Retinal pigment epithelial cell (primary cell): ENCODE data around the gene S100A10.

ENCODE experiments used
- DNase-seq: peaks from one replicate; pipeline ENCODE4 v3.0.0-alpha.2; 2010; ENCODE audit warnings: low read depth
- H3K4me3 ChIP-seq: 2 replicates; pipeline ENCODE4 v1.5.1; 2011; ENCODE audit warnings: mild to moderate bottlenecking, low read length, control low read depth, moderate library complexity
- TF ChIP-seq, protein P1 (sequence below): conservative IDR thresholded peaks from 2 replicates; pipeline ENCODE4 v1.5.1; 2011; ENCODE audit warnings: low read depth, low read length, control low read depth, inconsistent platforms

The S100A10 gene

GRCh38 chr1:151936653-151937052 is 57.0 kb downstream of the S100A10 start:
- no peak overlapping the region for H3K4me3 ChIP-seq
- TF ChIP-seq, protein P1, sequence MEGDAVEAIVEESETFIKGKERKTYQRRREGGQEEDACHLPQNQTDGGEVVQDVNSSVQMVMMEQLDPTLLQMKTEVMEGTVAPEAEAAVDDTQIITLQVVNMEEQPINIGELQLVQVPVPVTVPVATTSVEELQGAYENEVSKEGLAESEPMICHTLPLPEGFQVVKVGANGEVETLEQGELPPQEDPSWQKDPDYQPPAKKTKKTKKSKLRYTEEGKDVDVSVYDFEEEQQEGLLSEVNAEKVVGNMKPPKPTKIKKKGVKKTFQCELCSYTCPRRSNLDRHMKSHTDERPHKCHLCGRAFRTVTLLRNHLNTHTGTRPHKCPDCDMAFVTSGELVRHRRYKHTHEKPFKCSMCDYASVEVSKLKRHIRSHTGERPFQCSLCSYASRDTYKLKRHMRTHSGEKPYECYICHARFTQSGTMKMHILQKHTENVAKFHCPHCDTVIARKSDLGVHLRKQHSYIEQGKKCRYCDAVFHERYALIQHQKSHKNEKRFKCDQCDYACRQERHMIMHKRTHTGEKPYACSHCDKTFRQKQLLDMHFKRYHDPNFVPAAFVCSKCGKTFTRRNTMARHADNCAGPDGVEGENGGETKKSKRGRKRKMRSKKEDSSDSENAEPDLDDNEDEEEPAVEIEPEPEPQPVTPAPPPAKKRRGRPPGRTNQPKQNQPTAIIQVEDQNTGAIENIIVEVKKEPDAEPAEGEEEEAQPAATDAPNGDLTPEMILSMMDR = no peak
- DNase-seq = no peak

- TF ChIP-seq, protein P1 = no peak
- H3K4me3 ChIP-seq = no peak overlapping the region
- no peak for DNase-seq
These were observed 57.6 kb downstream of the S100A10 start for GRCh38 chr1:151935894-151936602.

- TF ChIP-seq, protein P1 = no peak
- peak; percentile 43 for DNase-seq
- H3K4me3 ChIP-seq = no peak overlapping the region
These were observed 58.5 kb downstream of the S100A10 start for GRCh38 chr1:151935154-151935553.

GRCh38 chr1:151934048-151934493 is 59.6 kb downstream of the S100A10 start:
- H3K4me3 ChIP-seq = no peak overlapping the region
- DNase-seq = no peak

More at GRCh38 chr1:151934048-151934493, 59.6 kb downstream of the S100A10 start:
- TF ChIP-seq, protein P1 = peak; percentile 89
